ENCODE measurements around the gene ABHD12B.

GRCh38 chr14:50932156-50932555 lies 60.3 kb downstream of the ABHD12B start:
- TF ChIP-seq CTCF (conservative IDR thresholded peaks at IDR 0.05): no peak
- no peak for TF ChIP-seq EZH2 (IDR thresholded peaks at IDR 0.05; ENCODE audit: low read depth)

Measured in PC-9 (cell line).